ENCODE data around the gene CEP250.

DNA sequence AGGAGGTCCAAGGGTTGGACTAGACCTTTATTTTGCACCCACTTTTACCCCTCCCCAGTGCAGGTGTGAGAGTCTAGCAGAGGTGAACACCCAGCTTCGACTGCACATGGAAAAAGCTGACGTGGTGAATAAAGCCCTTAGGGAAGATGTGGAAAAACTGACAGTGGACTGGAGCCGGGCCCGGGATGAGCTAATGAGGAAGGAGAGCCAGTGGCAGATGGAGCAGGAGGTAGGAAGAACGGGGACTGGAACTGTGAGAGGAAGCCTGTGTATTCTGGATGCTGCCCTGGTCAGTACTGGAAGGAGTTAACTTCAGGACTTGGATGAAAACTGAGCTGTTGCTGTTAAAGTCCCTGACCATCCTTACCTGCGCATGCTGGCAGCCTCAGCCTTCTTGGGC, 10.6 kb downstream of the CEP250 start:
- TF ChIP-seq, protein P1, sequence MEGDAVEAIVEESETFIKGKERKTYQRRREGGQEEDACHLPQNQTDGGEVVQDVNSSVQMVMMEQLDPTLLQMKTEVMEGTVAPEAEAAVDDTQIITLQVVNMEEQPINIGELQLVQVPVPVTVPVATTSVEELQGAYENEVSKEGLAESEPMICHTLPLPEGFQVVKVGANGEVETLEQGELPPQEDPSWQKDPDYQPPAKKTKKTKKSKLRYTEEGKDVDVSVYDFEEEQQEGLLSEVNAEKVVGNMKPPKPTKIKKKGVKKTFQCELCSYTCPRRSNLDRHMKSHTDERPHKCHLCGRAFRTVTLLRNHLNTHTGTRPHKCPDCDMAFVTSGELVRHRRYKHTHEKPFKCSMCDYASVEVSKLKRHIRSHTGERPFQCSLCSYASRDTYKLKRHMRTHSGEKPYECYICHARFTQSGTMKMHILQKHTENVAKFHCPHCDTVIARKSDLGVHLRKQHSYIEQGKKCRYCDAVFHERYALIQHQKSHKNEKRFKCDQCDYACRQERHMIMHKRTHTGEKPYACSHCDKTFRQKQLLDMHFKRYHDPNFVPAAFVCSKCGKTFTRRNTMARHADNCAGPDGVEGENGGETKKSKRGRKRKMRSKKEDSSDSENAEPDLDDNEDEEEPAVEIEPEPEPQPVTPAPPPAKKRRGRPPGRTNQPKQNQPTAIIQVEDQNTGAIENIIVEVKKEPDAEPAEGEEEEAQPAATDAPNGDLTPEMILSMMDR (IDR thresholded peaks at IDR 0.05; ENCODE audit: poor library complexity, severe bottlenecking): no peak
- no peak for TF ChIP-seq POLR2AphosphoS5 (IDR thresholded peaks at IDR 0.05)
- no peak for TF ChIP-seq EZH2 (IDR thresholded peaks at IDR 0.05; ENCODE audit: borderline replicate concordance, insufficient read depth, low read length, poor library complexity, severe bottlenecking)
- TF ChIP-seq RAD21 (conservative IDR thresholded peaks at IDR 0.05): no peak
- no peak for TF ChIP-seq TAF1 (IDR thresholded peaks at IDR 0.05; ENCODE audit: low read depth)
- TF ChIP-seq EP300 (conservative IDR thresholded peaks at IDR 0.05; ENCODE audit: poor library complexity, severe bottlenecking): no peak
- TF ChIP-seq, protein P2, sequence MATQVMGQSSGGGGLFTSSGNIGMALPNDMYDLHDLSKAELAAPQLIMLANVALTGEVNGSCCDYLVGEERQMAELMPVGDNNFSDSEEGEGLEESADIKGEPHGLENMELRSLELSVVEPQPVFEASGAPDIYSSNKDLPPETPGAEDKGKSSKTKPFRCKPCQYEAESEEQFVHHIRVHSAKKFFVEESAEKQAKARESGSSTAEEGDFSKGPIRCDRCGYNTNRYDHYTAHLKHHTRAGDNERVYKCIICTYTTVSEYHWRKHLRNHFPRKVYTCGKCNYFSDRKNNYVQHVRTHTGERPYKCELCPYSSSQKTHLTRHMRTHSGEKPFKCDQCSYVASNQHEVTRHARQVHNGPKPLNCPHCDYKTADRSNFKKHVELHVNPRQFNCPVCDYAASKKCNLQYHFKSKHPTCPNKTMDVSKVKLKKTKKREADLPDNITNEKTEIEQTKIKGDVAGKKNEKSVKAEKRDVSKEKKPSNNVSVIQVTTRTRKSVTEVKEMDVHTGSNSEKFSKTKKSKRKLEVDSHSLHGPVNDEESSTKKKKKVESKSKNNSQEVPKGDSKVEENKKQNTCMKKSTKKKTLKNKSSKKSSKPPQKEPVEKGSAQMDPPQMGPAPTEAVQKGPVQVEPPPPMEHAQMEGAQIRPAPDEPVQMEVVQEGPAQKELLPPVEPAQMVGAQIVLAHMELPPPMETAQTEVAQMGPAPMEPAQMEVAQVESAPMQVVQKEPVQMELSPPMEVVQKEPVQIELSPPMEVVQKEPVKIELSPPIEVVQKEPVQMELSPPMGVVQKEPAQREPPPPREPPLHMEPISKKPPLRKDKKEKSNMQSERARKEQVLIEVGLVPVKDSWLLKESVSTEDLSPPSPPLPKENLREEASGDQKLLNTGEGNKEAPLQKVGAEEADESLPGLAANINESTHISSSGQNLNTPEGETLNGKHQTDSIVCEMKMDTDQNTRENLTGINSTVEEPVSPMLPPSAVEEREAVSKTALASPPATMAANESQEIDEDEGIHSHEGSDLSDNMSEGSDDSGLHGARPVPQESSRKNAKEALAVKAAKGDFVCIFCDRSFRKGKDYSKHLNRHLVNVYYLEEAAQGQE (IDR thresholded peaks at IDR 0.05; ENCODE audit: borderline replicate concordance): no peak

All from neural cell (in vitro differentiated cells).